ENCODE data around the gene NTM.

- TF ChIP-seq POLR2A (IDR thresholded peaks at IDR 0.05), result no peak
- no peak for TF ChIP-seq CTCF (IDR thresholded peaks at IDR 0.05)
- TF ChIP-seq POLR2AphosphoS5 (IDR thresholded peaks at IDR 0.05), result no peak
These were observed 132.6 kb downstream of the NTM start for GRCh38 chr11:131503017-131503416.
